ENCODE data around the gene TEX2.

The TEX2 gene

GRCh38 chr17:64157669-64158180 lies 105.3 kb downstream of the TEX2 start:
- DNase-seq (ENCODE audit: low read depth) = no peak

DNA sequence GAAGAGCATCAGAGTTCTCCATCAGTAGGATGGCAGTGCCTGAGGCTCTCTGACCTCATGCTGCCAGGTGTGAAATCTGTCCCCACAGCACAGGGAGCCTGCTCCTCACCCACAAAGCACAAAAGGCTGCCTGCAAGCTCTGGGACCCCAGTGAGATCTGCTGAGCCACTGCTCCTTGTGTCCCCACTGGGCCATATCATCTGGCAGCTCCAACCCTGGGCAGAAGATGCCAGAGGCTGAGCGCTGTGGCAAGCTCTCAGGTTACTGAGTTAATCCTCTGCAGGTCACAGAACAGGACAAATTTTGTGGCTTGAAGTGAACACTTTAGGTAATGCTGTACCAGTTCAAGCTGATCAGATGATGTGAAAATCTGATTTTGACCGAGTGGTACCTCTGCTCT lies 106.4 kb downstream of the TEX2 start:
- DNase-seq (ENCODE audit: low read depth) = no peak

GRCh38 chr17:64155751-64156544 lies 107.1 kb downstream of the TEX2 start:
- no peak for DNase-seq (ENCODE audit: low read depth)

DNA sequence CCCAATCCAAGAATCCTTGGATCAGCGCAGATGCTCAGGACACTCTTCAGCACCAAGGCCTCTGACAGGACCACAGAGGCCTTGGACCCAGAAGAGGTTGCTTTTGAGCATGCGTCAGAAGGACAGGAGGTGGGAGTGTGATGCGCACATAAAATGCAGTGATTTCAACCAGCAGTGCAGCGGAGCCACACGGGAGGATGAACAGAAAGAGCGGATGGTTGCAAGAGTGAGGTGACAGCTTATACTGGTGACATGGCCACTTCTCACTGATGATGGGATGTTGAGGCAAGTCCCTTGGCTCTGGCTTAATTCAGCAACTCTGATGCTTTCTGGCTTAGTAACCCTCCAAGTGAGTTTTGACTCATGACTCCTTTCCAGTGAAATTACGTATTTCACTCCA lies 107.9 kb downstream of the TEX2 start:
- DNase-seq (ENCODE audit: low read depth) = no peak

DNA sequence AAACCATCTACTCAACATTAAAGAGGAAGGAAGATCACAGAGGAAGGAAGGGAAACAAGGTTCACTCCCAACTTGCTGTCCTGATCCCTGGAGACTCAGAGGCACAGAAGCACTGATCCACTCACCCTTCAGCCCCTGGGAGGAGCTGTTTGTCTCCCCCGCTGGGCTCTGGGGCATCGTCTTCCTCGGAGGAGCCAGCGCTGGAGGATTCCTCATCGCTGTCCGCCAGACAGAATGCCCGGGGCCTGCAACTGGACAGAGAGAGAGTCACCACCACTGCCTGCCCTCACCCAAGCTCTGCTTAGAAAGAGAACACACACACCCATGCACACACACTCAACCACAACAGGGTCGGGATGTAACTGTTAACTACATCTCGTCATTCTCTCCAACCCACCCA lies 108.3 kb downstream of the TEX2 start:
- DNase-seq (ENCODE audit: low read depth) = no peak

DNA sequence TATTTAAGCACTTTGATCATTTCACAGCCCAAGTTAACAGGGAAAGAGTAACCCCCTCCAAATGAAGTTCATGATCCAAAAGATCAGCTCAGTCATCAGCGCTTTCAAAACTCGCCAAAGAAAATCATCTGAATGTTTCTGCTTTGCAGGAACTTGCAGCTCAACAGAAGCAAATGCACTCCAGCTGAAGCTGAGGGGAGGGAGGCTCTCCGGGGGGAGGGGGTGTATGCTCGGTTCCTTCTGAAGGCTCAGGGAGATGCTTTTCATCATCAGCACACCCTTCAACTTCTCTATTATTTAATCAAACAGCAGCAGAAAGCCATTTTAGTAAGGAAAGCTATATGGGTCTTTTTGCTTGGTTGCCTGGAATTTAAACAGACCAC lies 108.8 kb downstream of the TEX2 start:
- DNase-seq (ENCODE audit: low read depth) = no peak

GRCh38 chr17:64153565-64154312 lies 109.3 kb downstream of the TEX2 start:
- DNase-seq (ENCODE audit: low read depth) = no peak

DNA sequence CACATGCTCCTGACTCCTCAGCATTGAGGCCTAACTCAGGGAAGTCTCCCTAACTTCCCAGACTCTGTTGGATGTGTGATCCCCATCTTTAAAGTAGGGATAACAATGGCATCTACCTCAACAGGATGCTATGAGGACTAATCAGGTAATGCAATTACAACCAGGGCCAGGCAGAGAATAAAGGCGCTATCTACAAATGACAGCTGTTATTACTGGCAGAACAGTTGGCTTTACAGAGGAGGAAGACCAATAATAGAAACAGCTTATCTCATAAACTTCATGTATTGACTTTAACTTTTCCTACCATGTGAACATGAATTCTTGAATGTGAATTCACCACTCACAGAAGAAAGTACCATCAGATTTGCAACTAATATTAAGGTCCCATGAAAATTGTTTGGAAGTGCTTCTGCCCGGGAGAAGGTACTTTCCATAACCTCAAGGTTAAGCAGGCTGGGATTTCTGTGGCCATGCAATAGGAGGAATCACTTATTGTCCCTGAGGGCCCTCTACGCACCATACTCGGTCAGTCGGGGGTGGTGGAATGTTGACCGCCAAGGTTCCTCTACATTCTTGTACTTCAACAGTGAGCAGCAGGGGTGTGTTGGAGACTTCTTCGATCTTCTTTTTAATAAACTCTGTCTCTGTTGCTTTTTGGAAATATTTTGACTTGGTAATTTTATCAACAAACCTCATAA lies 110.5 kb downstream of the TEX2 start:
- DNase-seq (ENCODE audit: low read depth) = no peak

DNA sequence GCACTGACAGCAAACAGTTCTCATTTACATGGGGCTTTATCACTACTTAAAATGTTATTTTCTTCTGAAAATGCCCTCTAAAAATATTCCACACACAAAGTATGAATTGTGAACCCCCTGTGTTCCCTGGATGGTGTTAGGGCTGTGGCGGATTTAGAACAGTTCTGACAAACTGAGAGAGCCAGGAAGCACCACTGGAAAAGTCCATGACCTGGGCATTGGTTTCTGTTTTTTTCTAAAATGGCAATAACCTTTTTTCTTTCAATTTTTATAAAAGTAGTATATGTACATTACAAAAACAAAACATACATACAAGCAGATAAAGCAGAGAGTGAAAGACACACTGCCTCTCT lies 112.1 kb downstream of the TEX2 start:
- DNase-seq (ENCODE audit: low read depth) = no peak

- no peak for DNase-seq (ENCODE audit: low read depth)
Measured at GRCh38 chr17:64150237-64151015, 112.6 kb downstream of the TEX2 start.

DNA sequence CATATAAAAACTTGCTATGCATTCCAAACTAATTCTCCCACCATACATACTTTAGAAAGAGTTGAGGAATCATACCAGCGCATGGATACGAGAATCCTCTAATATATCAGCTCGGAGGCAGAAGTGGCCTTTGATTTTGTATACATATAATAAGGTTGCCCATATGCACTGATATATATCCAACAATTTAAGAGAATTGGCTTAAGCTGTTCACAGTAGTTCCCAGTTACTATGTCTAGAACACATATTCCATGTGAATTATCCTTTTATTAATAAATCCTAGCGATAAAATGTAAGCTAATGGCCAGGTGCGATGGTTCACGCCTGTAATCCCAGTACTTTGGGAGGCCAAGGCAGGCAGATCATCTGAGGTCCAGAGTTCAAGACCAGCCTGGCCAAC lies 113.9 kb downstream of the TEX2 start:
- DNase-seq (ENCODE audit: low read depth) = no peak

- DNase-seq (ENCODE audit: low read depth) = no peak
Measured at GRCh38 chr17:64148699-64149098, 114.4 kb downstream of the TEX2 start.

GRCh38 chr17:64148017-64148631 lies 114.9 kb downstream of the TEX2 start:
- DNase-seq (ENCODE audit: low read depth) = no peak

- DNase-seq (ENCODE audit: low read depth) = no peak
Measured at GRCh38 chr17:64147110-64148016, 115.7 kb downstream of the TEX2 start.

- DNase-seq (ENCODE audit: low read depth) = no peak
Measured at GRCh38 chr17:64146418-64147109, 116.5 kb downstream of the TEX2 start.

DNA sequence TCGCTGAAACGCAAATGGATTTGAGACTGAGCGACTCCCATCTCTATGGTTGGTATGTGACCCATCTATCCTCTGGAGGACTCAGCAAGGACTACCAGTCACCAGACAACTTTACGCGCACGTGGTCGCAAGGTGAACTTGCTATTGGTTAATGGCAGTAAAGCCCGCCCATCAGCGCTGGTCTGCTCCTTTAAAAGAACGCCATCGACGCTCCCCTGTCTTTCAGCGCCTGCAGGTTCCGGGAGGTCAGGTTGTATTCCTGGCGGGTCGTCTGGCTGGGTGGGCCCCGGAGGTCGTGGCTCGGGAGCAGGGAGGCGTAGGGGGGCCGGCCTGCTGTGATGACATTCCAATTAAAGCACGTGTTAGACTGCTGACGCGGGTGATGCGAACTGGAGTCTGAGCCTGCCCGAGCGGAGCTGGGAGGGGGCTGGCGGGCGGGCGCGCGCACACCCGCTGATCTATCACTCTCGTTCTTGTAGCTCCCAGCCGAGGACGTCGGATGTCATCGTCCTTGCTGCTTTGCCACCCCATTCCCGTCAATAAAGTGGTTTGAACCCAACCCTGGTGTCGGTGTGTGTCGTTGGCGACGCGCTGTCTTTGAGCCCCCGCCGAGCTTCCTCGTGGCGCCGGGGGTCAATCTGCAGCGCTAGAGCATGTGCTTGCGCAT lies 117.2 kb downstream of the TEX2 start:
- peak; percentile 96 for DNase-seq (ENCODE audit: low read depth)

DNA sequence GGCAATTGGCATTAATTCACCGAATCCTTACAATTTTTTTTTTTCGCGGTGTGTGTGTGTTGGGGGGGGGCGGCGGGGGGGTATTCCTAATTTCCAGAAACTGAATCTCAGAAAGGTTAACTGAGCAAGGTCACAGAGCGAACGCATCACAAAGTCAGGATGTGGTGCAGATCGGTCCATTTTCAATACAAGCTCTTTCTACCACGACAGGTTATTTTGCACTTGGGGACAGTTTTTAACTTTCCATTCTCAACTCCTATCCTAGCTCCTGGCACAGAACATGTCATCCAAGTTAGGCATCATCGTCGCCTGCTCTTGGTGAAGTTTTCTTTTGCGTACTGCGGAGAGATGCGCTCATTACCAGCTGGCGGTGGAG lies 117.7 kb downstream of the TEX2 start:
- DNase-seq (ENCODE audit: low read depth) = no peak

DNA sequence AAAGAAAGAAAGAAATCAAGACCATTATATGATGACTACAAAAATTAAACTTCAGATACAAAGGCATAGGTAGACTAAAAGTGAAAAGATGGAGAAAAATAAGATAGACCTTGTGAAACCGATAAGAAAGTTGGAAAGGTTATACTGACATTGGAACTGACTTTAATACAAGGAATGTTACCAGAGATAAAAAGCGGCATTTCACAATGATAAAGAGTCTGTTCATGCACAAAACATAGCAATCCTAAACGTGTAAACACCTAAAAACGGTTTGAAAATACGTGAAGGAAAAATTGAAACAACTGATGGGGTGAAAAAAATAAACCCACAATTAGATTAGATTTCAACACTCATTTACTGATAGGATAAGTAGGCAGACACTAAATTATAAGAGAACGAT lies 123.5 kb downstream of the TEX2 start:
- DNase-seq (ENCODE audit: low read depth) = no peak

- no peak for DNase-seq (ENCODE audit: low read depth)
Measured at GRCh38 chr17:64138441-64138840, 124.6 kb downstream of the TEX2 start.
